Vagina (tissue), 2 donors: ENCODE results near the gene FAM53A.

Experiments
- POLR2A ChIP-seq, 2 donors: fragments of 450-650 bp; IDR thresholded peaks; one replicate each; pipeline ENCODE4 v1.6.1; 2017; ENCODE audit warnings: antibody characterized with exemption in 2 of 2, mild to moderate bottlenecking in 2 of 2, moderate library complexity in 2 of 2
- POLR2AphosphoS5 ChIP-seq, 2 donors: sonication (generic); formaldehyde crosslinking; IDR thresholded peaks; one replicate each; pipeline ENCODE4 v1.9.0; 2017; ENCODE audit warnings: antibody characterized with exemption in 2 of 2, mild to moderate bottlenecking in 2 of 2, low read depth in 1 of 2; ENCODE audit not compliant: insufficient read depth in 1 of 2
- TF ChIP-seq, protein P1 (sequence below), 3 experiments: fragments of 450-650 bp in 2 of 3; fragments of 200-600 bp in 1 of 3; sonication (generic) in 1 of 3; IDR thresholded peaks; one replicate each; pipeline ENCODE4 v1.5.1; 2017 to 2019; ENCODE audit warnings: antibody characterized with exemption in 3 of 3, mild to moderate bottlenecking in 2 of 3, moderate library complexity in 2 of 3

DNA sequence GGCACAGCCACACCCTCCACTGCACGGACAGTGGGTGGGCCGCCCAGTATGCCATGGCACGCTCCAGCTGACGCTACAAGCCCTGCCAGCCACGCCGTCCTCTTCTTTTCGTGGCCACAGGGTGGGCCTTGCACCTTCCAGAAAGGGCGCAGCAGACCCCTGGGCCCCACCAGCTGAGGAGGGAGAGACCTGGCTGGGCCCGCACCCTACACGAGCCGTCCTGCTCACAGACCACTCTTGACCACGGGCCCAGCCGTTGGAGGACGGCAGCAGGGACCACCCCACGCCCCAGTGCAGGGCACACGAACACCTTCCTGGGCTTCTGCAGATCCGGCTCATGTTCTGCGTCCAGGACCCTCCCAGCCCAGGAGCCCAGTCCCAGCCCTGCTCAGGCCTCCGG lies 27.1 kb downstream of the FAM53A start:
- TF ChIP-seq, protein P1, sequence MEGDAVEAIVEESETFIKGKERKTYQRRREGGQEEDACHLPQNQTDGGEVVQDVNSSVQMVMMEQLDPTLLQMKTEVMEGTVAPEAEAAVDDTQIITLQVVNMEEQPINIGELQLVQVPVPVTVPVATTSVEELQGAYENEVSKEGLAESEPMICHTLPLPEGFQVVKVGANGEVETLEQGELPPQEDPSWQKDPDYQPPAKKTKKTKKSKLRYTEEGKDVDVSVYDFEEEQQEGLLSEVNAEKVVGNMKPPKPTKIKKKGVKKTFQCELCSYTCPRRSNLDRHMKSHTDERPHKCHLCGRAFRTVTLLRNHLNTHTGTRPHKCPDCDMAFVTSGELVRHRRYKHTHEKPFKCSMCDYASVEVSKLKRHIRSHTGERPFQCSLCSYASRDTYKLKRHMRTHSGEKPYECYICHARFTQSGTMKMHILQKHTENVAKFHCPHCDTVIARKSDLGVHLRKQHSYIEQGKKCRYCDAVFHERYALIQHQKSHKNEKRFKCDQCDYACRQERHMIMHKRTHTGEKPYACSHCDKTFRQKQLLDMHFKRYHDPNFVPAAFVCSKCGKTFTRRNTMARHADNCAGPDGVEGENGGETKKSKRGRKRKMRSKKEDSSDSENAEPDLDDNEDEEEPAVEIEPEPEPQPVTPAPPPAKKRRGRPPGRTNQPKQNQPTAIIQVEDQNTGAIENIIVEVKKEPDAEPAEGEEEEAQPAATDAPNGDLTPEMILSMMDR (IDR thresholded peaks at IDR 0.05) = no peak
- no peak for TF ChIP-seq POLR2AphosphoS5 (IDR thresholded peaks at IDR 0.05; ENCODE audit: insufficient read depth in 1 of 2, low read depth in 1 of 2)
- TF ChIP-seq POLR2A (IDR thresholded peaks at IDR 0.05) = no peak
